HL-60/S4 treated with phorbol 12-myristate 13-acetate at 8.2 ng/mL for 4 days and 3 days (cell line): ENCODE results near the gene TSHZ1.

Experiments
- in situ Hi-C: fragments of 300-500 bp; cut with MboI; formaldehyde crosslinking; loops from 2 replicates; pipeline ENCODE4 v1.15.0; 2022; ENCODE audit warnings: low sequenced_read_pairs

Gene TSHZ1

GRCh38 chr18:75264926-75265597, 54.5 kb downstream of the TSHZ1 start:
- in situ Hi-C loops: no loop called here

DNA sequence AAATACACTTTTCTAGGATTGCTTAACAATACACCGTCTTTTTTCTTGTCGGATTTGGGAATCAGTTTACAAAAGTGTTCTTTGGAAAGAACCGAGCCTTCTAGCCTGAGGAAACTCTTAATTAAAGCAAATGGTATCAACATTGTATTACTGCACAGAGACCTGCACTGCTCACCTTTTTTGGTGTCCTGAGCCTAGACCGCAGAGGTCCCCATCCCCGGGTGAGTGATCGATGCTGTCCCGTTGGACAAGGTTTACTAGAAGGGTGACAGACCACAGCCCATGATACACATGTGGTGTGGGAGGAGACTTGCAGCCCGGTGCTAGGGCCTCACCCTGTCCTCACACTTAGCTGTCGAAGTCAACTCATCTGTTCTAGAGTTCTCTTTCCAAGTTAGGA, 55.3 kb downstream of the TSHZ1 start:
- in situ Hi-C loops: no loop called here

GRCh38 chr18:75267643-75268363, 57.2 kb downstream of the TSHZ1 start:
- in situ Hi-C loops: no loop called here

- in situ Hi-C loops: no loop called here
Observed at GRCh38 chr18:75268364-75268646, 57.7 kb downstream of the TSHZ1 start.

DNA sequence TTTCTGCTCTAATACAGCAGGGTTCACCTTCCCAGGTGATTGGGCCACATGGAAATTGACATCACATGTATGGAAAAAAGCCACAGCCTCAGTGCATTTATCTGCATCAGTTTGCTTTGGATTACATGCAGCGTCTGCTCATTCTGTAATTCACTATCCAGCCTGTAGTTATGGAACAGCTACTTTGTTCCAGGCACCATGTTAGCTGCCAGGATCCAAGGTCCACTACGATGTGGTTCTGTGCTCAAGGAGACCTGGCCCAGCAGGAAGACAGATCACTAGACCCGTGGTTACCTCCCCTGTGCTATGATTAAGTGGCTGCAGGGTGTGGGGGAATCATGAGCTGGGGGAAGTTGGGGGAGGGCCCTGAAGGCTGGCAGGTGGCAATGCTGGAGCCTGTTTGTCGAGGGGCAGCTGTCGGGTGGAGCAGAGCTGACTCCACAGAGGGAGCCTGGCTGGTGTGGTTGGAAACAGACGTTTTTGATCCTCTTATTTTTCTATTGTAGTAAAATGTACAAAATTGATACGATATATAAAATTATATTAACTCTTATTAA, 58.6 kb downstream of the TSHZ1 start:
- in situ Hi-C loops: no loop called here

DNA sequence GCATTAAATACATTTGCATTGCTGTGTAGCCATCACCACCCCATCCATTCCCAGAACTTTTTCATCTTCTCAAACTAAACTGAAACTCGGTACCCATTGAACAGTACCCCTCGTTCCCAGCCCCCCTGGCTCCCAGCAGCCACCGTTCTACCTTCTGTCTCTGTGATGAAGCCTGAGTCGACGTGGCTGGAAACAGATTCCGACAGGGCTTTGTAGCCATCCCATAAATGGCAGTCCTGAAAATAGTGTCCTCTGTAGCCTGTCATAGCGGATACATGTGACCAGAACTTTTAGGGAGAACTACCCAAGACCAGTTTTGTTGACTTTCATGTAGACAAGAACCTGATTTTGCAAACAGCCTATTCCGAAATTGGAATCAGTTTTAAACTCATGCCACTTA, 59.1 kb downstream of the TSHZ1 start:
- in situ Hi-C loops: no loop called here

- in situ Hi-C loops: no loop called here
Observed at GRCh38 chr18:75271952-75272351, 61.4 kb downstream of the TSHZ1 start.

DNA sequence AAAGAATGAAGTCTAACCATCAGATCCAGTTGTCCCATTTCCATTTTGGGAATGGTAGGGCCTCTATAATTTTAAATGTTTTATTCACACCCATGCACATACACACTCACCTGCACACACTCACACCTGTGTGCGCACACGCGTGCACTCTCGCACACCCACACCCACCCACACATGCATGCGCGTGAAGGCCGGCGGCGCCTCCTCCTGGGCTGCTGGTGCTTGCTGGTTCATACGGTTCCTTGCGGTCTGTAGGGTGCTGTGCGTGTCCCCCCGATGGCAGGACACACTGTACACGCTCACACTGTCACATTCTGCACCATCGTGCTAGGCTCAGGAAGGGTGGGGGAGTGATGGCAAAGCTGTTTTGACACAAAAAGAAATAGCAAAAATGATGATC, 63.2 kb downstream of the TSHZ1 start:
- in situ Hi-C loops: no loop called here

DNA sequence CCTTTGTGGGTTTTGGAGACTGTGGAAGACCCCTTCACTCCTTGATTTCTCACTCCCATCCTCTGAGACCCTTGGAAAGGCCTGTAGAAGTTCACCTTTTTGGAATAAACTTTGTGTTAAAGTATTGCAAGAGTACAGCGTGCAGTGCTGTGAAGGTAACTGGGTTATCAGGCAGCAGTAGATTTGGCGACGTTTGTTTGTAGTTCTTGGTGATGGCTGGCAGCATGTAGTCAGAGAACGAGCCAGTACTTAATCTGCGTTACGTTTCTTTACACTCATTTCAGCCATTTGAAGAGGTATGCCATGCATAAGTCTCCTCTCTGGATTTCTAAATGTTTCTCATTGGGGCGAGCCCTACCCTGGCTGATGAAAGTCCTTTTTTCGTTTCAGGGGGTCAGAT, 64.6 kb downstream of the TSHZ1 start:
- in situ Hi-C loops: no loop called here

DNA sequence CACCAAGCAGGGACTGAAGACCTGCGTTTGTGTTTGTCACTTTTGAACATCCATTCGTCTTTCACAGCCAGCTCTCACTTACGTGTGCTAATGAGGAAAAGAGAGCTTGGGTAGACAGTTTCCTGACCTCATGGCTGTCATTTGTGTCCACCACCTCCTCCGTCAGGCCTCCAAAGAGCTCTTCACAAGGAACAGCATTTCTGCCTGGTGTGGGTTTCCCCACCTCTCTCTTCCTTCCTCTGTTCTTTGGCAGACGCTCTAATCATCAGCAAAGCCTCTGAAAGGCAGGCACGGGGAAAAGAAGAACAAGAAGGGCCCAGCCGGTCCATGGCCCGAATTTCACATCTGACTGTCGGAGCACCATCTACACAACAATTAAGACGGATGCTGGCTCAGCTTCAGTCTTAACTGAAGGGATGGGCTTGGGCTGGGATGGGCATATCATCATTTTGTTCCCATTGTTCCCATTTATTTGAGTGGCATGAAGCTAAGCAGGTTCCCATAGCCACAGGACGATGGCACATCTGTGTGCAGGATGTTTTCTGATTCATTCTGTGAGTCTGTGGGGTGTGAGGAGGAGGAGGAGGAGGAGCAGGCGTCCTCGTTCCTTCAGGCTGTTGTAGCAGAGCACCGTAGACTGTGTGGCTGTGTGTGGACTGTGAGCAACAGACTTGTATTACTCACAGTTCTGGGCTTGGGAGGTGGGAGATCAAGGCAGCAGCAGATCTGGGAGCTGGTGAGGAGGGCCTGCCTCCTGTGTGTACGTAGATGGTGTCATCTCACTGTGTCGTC, 66.4 kb downstream of the TSHZ1 start:
- in situ Hi-C loops: no loop called here

DNA sequence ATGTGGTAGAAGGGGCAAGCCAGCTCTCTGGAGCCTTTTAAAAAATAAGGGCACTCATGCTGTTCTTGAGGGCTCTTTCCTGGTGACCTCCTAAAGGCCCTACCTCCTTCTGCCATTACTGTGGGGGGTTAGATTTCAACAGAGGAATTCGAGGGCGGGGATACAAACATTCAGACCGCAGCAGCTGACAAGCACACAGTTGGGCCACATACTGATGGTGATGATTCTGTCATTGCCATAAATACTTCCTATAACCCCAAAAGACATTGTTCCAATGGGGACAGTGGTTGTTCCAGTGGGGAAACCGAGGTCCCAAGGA, 67.0 kb downstream of the TSHZ1 start:
- in situ Hi-C loops: no loop called here

GRCh38 chr18:75279381-75279780, 68.8 kb downstream of the TSHZ1 start:
- in situ Hi-C loops: no loop called here

DNA sequence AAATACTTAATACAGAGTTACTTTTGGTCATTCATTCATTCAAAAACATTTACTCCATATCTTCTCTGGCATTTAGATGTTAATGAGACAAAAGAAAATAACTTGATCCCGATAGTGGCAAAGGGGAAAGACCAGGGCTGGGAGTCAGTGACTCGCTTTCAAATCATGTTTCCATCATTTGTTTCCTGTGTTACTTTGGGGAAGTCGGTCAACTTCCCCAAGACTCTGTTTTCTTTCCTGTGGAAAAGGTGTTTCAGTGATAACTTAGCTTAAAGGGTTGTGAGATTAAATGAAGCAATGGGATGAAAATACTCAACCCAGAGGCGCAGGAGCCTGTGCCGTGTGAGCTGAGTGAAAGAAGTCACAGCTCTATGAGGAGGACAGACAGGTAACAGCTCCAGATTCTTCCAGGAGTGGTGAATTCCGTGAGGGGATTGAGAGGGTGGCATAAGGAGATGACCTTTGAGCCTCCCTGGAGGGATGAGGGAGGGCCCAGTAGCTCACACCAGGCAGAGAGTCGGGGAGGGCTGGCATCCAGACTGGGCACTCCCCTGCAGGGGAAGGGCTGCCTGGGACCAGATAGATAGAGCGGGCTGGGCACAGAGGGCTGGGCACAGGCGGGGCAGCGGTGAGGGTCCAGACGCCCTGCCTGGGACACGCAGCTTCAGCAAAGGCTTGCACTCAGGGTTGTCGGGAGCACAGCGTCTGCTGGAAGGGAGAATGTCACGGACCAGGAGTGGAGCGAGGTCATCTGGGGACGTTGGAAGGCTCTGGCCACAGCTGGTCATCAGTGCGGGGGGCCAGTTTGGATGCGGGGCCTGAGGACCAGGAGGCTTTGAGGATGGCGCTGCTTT, 70.1 kb downstream of the TSHZ1 start:
- in situ Hi-C loops: no loop called here

DNA sequence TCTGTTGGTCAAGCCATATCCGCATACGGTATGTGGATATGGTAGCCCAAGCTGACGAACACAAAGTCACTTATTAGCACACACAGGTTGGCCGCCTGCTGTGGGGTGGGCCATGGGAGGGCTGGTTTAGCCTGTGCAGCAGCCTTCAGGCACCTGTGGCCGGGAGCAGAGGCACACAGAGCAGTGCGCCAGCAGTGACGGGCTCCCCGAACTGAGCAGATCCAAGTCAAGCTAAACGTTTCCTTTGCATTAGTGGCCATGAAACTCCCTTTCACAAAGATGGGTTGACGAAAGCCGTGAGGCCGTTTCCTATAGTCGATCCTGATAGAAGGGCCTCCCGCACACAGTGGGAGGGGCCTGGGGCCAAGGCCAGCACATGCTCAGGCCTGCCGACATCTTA, 72.1 kb downstream of the TSHZ1 start:
- in situ Hi-C loops: no loop called here

GRCh38 chr18:75283731-75284130, 73.1 kb downstream of the TSHZ1 start:
- in situ Hi-C loops: no loop called here

DNA sequence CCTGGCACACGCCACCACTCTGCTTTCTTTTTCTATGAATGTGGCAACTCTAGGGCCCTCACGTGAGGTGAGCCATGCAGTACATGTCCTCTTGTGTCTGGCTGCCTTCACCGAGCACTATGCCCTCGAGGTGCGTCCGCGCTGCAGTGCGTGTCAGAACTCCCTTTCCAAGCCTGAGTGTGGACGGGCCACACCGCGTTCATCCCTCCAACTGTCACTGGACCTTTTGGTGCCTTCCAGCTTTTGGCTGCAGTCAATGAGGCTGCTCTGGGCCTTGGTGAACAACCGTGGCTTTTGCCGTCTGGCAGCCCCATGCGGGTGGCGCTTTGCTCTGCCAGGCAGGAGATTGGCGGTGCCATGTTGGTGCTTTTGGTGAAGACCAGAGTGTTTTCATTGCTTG, 74.0 kb downstream of the TSHZ1 start:
- in situ Hi-C loops: no loop called here

DNA sequence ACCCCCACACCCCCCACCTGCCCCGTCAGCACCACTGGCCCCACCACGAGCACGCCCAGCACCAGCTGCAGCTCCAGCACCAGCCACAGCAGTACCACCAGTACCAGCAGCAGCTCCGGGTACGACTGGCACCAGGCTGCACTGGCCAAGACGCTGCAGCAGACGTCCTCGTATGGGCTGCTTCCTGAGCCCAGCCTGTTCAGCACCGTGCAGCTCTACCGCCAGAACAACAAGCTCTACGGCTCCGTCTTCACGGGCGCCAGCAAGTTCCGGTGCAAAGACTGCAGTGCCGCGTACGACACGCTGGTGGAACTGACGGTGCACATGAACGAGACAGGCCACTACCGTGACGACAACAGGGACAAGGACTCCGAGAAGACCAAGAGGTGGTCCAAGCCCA, 75.3 kb downstream of the TSHZ1 start:
- in situ Hi-C loops: no loop called here

DNA sequence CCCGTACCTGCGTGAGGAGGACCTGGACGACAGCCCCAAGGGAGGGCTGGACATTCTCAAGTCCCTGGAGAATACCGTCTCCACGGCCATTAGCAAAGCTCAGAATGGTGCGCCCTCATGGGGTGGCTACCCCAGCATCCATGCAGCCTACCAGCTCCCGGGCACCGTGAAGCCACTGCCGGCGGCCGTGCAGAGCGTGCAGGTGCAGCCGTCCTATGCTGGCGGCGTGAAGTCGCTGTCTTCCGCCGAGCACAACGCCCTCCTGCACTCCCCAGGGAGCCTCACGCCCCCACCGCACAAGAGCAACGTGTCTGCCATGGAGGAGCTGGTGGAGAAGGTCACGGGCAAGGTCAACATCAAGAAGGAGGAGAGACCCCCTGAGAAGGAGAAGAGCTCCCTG, 76.4 kb downstream of the TSHZ1 start:
- in situ Hi-C loops: no loop called here

DNA sequence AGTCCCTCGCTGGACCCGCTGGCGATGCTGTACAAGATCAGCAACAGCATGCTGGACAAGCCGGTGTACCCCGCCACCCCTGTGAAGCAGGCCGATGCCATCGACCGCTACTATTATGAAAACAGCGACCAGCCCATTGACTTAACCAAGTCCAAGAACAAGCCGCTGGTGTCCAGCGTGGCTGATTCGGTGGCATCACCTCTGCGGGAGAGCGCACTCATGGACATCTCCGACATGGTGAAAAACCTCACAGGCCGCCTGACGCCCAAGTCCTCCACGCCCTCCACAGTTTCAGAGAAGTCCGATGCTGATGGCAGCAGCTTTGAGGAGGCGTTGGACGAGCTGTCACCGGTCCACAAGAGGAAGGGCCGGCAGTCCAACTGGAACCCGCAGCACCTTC, 77.1 kb downstream of the TSHZ1 start:
- in situ Hi-C loops: no loop called here

DNA sequence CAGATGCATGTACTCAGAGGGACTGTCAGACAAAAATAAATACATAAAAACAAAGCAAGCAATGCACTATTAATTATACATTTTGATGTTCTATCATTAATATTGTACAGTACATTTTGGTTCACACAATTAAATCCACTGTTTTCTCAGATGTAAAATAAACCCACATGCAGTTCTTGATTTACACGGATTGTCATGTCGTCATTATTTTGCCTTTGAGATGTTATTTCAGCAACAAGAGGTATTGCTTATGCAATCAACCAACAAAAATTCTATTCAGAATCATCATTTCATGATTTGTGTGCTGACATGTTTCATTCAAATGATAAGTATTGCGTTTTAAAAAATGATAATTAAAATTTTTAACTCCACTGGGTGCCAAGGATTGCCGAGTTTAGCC, 79.2 kb downstream of the TSHZ1 start:
- in situ Hi-C loops: no loop called here

- in situ Hi-C loops: no loop called here
Observed at GRCh38 chr18:75290737-75291358, 80.3 kb downstream of the TSHZ1 start.
